ENCODE results near the gene SIGLEC5. TPM values are rescaled to one million over a fixed set of nuclear protein-coding genes. Genes with fewer than 3 reads are reported as not detected.

SIGLEC5 gene
- total RNA-seq, 1 experiment from 2014 or later: not detected

DNA sequence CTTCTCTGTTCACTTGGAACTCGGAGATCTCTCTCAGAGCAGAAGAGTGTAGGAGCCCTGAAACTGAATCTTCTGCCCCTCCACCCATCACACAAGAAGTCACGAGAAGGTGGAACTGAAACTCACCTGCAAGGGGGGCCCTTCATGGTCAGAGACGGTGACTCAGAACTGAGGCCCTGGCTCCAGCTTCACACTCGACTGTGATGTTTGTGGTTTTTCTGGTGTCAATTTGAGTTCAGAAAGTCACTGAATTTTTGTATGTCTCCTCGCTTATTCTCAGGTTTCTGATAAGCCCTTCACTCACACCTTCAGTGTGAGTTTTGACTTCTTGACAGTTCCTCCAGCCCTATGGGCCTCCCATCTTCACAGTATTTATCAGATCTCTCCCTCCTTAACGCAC, 23.1 kb downstream of the SIGLEC5 start:
- no peak overlapping the region for H2AFZ ChIP-seq
- H3K79me2 ChIP-seq (ENCODE audit: low read depth): no peaks in the 10 kb centered on the region
- BruUV-seq (replicated peaks): no TSS peak
- no peaks in the 10 kb centered on the region for H3K9me2 ChIP-seq (ENCODE audit: insufficient read depth)
- ChIA-PET CTCF (no interaction called here), POLR2A (ENCODE audit: unreplicated experiment) (no interaction called here)
- H3K4me3 ChIP-seq: no peak overlapping the region
- H3K4me1 ChIP-seq (replicated peaks; ENCODE audit: insufficient read depth): no peaks in the 10 kb centered on the region
- H3K27ac ChIP-seq: no peak overlapping the region
- no peaks in the 10 kb centered on the region for H3F3A ChIP-seq (ENCODE audit: insufficient read depth, low read depth)
- DNase-seq: no peak
- intact Hi-C loops (cut with micrococcal nuclease; ENCODE audit: unreplicated experiment): no loop called here
- no peaks in the 10 kb centered on the region for H3K36me3 ChIP-seq (ENCODE audit: low read depth)
- no peaks in the 10 kb centered on the region for H3K9me3 ChIP-seq (ENCODE audit: insufficient read depth, low read depth)
- H3K4me2 ChIP-seq: no peak overlapping the region
- no peaks in the 10 kb centered on the region for H4K20me1 ChIP-seq (ENCODE audit: insufficient read depth)
- TF ChIP-seq EZH2 (IDR thresholded peaks at IDR 0.05; ENCODE audit: low read depth): no peak
- TF ChIP-seq, protein P1, sequence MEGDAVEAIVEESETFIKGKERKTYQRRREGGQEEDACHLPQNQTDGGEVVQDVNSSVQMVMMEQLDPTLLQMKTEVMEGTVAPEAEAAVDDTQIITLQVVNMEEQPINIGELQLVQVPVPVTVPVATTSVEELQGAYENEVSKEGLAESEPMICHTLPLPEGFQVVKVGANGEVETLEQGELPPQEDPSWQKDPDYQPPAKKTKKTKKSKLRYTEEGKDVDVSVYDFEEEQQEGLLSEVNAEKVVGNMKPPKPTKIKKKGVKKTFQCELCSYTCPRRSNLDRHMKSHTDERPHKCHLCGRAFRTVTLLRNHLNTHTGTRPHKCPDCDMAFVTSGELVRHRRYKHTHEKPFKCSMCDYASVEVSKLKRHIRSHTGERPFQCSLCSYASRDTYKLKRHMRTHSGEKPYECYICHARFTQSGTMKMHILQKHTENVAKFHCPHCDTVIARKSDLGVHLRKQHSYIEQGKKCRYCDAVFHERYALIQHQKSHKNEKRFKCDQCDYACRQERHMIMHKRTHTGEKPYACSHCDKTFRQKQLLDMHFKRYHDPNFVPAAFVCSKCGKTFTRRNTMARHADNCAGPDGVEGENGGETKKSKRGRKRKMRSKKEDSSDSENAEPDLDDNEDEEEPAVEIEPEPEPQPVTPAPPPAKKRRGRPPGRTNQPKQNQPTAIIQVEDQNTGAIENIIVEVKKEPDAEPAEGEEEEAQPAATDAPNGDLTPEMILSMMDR (conservative IDR thresholded peaks at IDR 0.05): no peak
- peaks cover 47% of the 10 kb centered on the region for H3K27me3 ChIP-seq (ENCODE audit: insufficient read depth, low read depth)

DNA sequence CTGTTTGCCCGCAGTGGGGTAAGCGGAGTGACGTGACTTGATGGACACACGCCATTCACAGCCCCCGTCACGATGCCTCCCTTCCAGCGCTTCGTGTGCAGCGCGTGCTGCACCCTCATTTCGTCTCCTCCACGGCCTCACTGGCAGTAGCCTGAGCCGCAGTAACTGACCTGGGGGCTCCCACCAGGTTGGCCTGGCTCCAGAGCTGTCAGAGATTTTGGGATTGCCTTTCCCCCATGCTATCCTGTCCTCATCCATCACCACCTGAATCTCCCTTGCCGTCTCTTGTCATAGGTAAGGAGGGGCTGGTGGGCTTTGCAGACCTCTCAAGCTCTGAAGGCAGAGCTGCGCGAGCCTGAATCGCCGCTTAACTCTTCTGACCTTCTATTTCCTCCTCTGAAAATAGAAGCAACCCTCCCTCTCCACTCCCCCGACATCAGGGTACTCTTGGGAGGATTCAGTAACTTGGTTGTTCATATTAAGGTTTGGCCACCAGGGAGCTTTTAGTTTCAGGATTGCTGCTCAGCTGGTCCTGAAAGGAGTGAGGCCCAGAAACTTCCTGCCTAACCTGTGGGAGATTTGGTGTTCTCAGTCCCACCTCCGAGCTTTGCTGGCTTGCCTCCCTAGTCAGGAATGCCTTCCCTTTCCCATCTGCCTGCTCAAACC, 27.9 kb downstream of the SIGLEC5 start:
- Histone ChIP-seq H3K27me3 (ENCODE audit: insufficient read depth, low read depth) (peaks cover 35% of the 10 kb centered on the region), H3K4me1 (replicated peaks; ENCODE audit: insufficient read depth) (no peaks in the 10 kb centered on the region), H3K4me2 (no peak overlapping the region), H4K20me1 (ENCODE audit: insufficient read depth) (no peaks in the 10 kb centered on the region), H3K9me2 (ENCODE audit: insufficient read depth) (no peaks in the 10 kb centered on the region), H3K9me3 (ENCODE audit: insufficient read depth, low read depth) (no peaks in the 10 kb centered on the region), H3K36me3 (ENCODE audit: low read depth) (no peaks in the 10 kb centered on the region), H3K4me3 (no peak overlapping the region), H3K27ac (no peak overlapping the region), H3F3A (ENCODE audit: insufficient read depth, low read depth) (no peaks in the 10 kb centered on the region), H2AFZ (no peak overlapping the region), H3K79me2 (ENCODE audit: low read depth) (no peaks in the 10 kb centered on the region)
- no peak for DNase-seq
- no peak for TF ChIP-seq EZH2 (IDR thresholded peaks at IDR 0.05; ENCODE audit: low read depth)
- TF ChIP-seq, protein P1 (conservative IDR thresholded peaks at IDR 0.05): no peak
- CTCF ChIA-PET: no interaction called here
- intact Hi-C loops (cut with micrococcal nuclease; ENCODE audit: unreplicated experiment): no loop called here
- BruUV-seq (replicated peaks): no TSS peak
- POLR2A ChIA-PET (ENCODE audit: unreplicated experiment): no interaction called here

DNA sequence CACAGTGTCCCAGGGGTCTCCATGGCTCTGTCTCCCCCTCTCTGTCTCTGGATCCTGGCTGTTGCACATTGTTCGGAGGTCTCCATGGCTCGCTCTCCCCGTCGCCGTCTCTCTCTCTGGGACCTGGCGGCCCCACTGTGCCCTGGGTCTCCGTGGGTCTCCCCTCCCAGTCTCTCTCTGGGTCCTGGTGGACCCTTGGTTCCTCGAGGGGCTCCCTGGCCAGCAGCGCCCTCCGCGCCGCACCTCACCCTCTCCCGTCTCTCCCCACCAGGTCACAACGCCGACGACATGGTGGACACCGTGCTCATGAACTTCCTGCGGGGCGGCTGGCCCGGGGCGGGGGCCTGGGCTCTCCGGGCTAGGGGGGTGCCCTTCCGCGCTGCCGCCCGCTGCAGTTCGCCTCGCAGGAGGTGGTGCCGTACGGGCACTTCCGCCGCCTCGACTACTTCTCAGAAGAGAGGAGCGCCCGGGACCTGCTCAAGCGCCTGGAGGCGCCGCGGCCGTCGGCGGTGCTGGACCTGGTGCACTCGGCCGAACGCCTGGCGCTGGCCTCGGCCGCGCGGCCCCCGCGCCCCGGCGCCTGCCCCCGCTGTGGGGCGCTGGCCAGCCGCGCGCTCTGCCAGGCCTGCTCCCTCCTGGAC, 29.1 kb downstream of the SIGLEC5 start:
- intact Hi-C loops (cut with micrococcal nuclease; ENCODE audit: unreplicated experiment): no loop called here

More for the DNA sequence above, 29.1 kb downstream of the SIGLEC5 start:
- Histone ChIP-seq H3K36me3 (ENCODE audit: low read depth) (no peaks in the 10 kb centered on the region), H4K20me1 (ENCODE audit: insufficient read depth) (no peaks in the 10 kb centered on the region), H3K4me2 (no peak overlapping the region), H3K79me2 (ENCODE audit: low read depth) (no peaks in the 10 kb centered on the region), H3F3A (ENCODE audit: insufficient read depth, low read depth) (no peaks in the 10 kb centered on the region), H3K9me2 (ENCODE audit: insufficient read depth) (no peaks in the 10 kb centered on the region), H3K27ac (no peak overlapping the region), H3K4me1 (replicated peaks; ENCODE audit: insufficient read depth) (no peaks in the 10 kb centered on the region), H3K4me3 (no peak overlapping the region), H3K27me3 (ENCODE audit: insufficient read depth, low read depth) (peaks cover 33% of the 10 kb centered on the region), H3K9me3 (ENCODE audit: insufficient read depth, low read depth) (no peaks in the 10 kb centered on the region), H2AFZ (no peak overlapping the region)
- no TSS peak for BruUV-seq (replicated peaks)
- CTCF ChIA-PET: no interaction called here
- no peak for DNase-seq
- POLR2A ChIA-PET (ENCODE audit: unreplicated experiment): no interaction called here
- TF ChIP-seq EZH2 (IDR thresholded peaks at IDR 0.05; ENCODE audit: low read depth): no peak
- TF ChIP-seq, protein P1 (conservative IDR thresholded peaks at IDR 0.05): no peak
